ENCODE data around the gene JARID2. TPM values are rescaled to one million over a fixed set of nuclear protein-coding genes. Genes with fewer than 3 reads are reported as not detected.
A peak's percentile ranks its signal among the peaks of the same experiment; 100 is the strongest.

JARID2 gene
- total and polyA plus RNA-seq, 9 of the 15 experiments (the other 6 are each of a cell fraction or from before 2014, with no cell fraction given): 5.0 to 29.0 (median 15.6) TPM

DNA sequence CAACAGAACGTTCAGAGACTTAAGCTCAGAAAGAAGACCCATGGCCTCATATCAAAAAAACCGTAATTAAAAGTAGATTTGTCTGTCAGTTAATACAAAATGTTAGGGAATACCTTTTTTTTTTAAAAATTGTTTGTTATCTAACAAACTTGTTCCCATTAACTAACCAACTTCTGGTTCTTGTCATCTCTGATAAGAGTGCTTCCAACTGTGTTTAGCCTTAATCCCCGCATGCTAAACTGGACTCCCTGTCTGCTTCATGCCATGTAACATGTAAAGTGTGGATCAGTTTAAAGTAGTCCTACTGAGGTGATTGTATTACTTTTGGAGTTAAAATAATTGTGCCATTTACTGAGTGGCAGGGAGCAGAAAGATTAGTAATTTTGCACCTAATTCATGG is 6.3 kb downstream of the JARID2 start (continued):
- TF ChIP-seq KAT7 (CRISPR knock-in tag; IDR thresholded peaks at IDR 0.05; ENCODE audit: borderline replicate concordance) (0 out of 2 replicates have a peak, but pooled peaks have one; percentile 40), POLR3A (IDR thresholded peaks at IDR 0.05; ENCODE audit: borderline replicate concordance, extremely low read depth, insufficient read depth, insufficient read length) (no peak), ATF7 (IDR thresholded peaks at IDR 0.05) (0 out of 2 replicates have a peak, but pooled peaks have one; percentile 27), ZNF316 (IDR thresholded peaks at IDR 0.05) (no peak), POLR2G (IDR thresholded peaks at IDR 0.05; ENCODE audit: low read depth, low read length) (no peak), SOX6 (IDR thresholded peaks at IDR 0.05) (peak; percentile 16; the same call in 1 of the 2 replicates), ZNF184 (CRISPR knock-in tag; IDR thresholded peaks at IDR 0.05) (no peak)

DNA sequence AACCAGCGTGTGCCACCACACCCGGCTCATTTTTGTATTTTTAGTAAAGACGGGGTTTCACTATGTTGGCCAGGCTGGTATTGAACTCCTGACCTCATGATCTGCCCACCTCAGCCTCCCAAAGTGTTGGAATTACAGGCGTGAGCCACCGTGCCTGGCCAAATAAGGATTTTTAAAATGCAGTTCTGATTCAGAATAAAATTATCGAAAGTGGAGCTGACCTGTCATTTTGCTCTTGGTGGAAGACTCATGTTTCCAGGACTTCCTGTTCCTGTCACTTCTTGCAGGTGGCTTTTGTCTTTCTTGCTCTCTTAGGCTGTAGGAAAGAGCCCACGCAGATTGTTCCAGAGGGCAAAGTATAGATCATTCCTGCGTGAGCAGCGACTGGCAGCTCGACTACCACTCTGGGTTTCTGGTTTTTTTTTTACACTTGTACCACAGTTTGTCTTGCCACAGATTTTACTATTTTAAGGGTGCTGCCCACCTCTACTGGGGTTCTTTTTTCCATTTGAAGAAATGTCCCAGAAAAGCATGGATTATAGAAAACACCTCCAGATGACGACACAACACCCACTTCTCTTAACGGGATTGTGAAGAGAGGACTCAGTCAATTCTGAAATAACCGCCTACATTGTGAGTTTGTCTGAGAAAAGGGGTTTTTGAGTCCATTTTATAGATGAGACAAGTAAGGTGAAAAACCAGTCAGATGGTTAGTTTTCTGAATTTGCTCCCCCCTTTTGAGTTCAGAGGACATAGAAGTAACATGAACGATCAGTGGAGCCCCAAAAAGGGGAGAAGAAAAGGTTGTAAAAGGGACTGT is 7.5 kb downstream of the JARID2 start:
- peak; percentile 64 for TF ChIP-seq RBM25 (IDR thresholded peaks at IDR 0.05; ENCODE audit: low read depth, low read length, severe bottlenecking)
- TF ChIP-seq SIN3A (IDR thresholded peaks at IDR 0.05; ENCODE audit: borderline replicate concordance in 2 of 2, control insufficient read depth in 1 of 2, low read depth in 2 of 2, low read length in 2 of 2): 0 out of 4 replicates have a peak, but pooled peaks of 1 of the 2 experiments have one; percentile 11
- TF ChIP-seq BCOR (IDR thresholded peaks at IDR 0.05): 0 out of 2 replicates have a peak, but pooled peaks have one; percentile 26
- TF ChIP-seq SPI1 (IDR thresholded peaks at IDR 0.05; ENCODE audit: borderline replicate concordance, low read depth, low read length): peak; percentile 28; the same call in 1 of the 2 replicates
- TF ChIP-seq RAD51 (IDR thresholded peaks at IDR 0.05; ENCODE audit: borderline replicate concordance, low read depth): no peak
- TF ChIP-seq, protein P1, sequence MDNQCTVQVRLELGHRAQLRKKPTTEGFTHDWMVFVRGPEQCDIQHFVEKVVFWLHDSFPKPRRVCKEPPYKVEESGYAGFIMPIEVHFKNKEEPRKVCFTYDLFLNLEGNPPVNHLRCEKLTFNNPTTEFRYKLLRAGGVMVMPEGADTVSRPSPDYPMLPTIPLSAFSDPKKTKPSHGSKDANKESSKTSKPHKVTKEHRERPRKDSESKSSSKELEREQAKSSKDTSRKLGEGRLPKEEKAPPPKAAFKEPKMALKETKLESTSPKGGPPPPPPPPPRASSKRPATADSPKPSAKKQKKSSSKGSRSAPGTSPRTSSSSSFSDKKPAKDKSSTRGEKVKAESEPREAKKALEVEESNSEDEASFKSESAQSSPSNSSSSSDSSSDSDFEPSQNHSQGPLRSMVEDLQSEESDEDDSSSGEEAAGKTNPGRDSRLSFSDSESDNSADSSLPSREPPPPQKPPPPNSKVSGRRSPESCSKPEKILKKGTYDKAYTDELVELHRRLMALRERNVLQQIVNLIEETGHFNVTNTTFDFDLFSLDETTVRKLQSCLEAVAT (IDR thresholded peaks at IDR 0.05): no peak
- TF ChIP-seq KDM1A (IDR thresholded peaks at IDR 0.05): peak in 1 of 2 experiments; percentile 28; a peak in 2 of 4 replicates
- Histone ChIP-seq H3K79me2 (ENCODE audit: control insufficient read depth, insufficient read depth, low read length) (peaks cover 97% of the 10 kb centered on the region), H3K27me3 (ENCODE audit: control insufficient read depth in 2 of 2, insufficient read depth in 2 of 2, low read length in 2 of 2) (no peaks in the 10 kb centered on the region), H4K20me1 (replicated peaks; ENCODE audit: control insufficient read depth, insufficient read depth, low read length) (peaks cover 48% of the 10 kb centered on the region), H3K27ac (ENCODE audit: extremely low read depth, low read depth, low read length) (no peak overlapping the region), H3K9me1 (ENCODE audit: control insufficient read depth, insufficient read depth, low read length) (peaks cover 3% of the 10 kb centered on the region), H3K9ac (ENCODE audit: insufficient read depth in 1 of 2, low read depth in 2 of 2, low read length in 2 of 2) (no peak overlapping the region), H2AFZ (ENCODE audit: low read depth, low read length) (no peak overlapping the region), H3K36me3 (ENCODE audit: control insufficient read depth, insufficient read depth, low read length) (peaks cover 31% of the 10 kb centered on the region; the same call in 2 of the 3 replicates), H3K9me3 (replicated peaks; ENCODE audit: control insufficient read depth, insufficient read depth, low read depth, low read length) (no peaks in the 10 kb centered on the region), H3K4me3 (no peak overlapping the region), H3K4me2 (ENCODE audit: insufficient read depth, low read length) (no peak overlapping the region), H3K4me1 (replicated peaks in 1 of 2; ENCODE audit: control insufficient read depth in 2 of 2, insufficient read depth in 2 of 2, low read length in 2 of 2) (peaks cover 22 to 51% of the 10 kb centered on the region in 2 experiments)
- ChIA-PET CTCF (ENCODE audit: low intra/inter-chr PET ratio) (no interaction called here), POLR2A (interaction anchor here (0.7 to 1.7 kb wide), 7 partner anchors 12 to 542 kb away, joined by 3 to 8 read pairs (median 3); no protein-coding TSS in a partner anchor)
- BruUV-seq (replicated peaks): no TSS peak
- WGBS (ENCODE audit: insufficient coverage, low coverage, missing lambda C conversion rate): 71% methylated on average over 14 of the region's 14 CpGs
- no peak for DNase-seq (ENCODE audit: extremely low read depth in 1 of 4, low spot score in 3 of 4)
- in situ Hi-C loops (cut with MboI): no loop called here
- ATAC-seq: no peak
- intact Hi-C loops (cut with micrococcal nuclease): loop anchor here (1.0 to 10.0 kb wide), 5 partner anchors 45 to 951 kb away; no protein-coding TSS in a partner anchor
- no peak for FAIRE-seq

All from K562 (cell line).